Measurements from ENCODE around the gene CD177. TPM values are rescaled to one million over a fixed set of nuclear protein-coding genes. Genes with fewer than 3 reads are reported as not detected.

The CD177 gene
- total and polyA plus RNA-seq, 2 of the 8 experiments (the other 6 are each of a cell fraction or from before 2014, with no cell fraction given): 3.4 to 10.0 TPM

GRCh38 chr19:43380008-43380407 lies 26.5 kb downstream of the CD177 start (continued):
- TF ChIP-seq CHD7 (IDR thresholded peaks at IDR 0.05; ENCODE audit: insufficient replicate concordance, low read length): no peak
